Measurements from ENCODE around the gene NSDHL.

The NSDHL gene

GRCh38 chrX:152845618-152846240 lies 14.9 kb downstream of the NSDHL start:
- no peak for DNase-seq

DNA sequence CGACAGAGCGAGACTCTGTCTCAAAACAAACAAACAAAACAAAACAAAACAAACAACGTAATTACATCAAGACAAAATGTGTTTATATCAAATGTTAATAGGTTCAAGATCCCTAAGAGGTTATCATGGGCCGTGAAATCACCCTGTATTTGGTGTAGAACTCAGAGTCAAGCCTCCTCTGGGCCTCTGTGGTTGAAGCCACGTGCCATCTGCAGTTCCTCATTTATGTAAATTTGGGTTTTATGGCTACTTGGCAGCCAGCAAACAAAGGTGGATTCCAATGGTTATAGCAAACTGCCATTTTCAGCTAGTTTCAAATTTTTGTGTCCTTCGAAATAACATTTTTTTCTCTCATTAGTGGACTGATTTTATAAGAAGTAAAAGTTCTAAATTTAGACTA lies 16.4 kb downstream of the NSDHL start:
- DNase-seq: no peak

DNA sequence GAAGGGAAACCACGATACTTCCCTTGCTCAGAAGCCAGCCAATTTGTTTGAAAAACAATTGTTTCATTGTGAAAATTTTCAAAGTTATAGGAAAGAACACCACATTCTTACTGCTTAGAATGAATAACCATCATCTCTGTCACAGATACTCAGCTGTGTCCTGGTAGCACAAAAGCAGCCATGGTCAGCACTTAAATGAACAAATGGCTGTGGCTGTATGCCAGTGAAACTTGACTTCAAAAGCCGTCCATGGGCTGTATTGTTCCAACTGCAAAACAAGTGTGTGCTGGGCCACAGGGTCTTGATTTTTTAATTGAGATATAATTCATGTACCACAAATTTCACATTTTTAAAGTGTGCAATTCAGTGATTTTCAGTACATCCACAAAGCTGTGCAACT lies 19.6 kb downstream of the NSDHL start:
- DNase-seq: no peak

DNA sequence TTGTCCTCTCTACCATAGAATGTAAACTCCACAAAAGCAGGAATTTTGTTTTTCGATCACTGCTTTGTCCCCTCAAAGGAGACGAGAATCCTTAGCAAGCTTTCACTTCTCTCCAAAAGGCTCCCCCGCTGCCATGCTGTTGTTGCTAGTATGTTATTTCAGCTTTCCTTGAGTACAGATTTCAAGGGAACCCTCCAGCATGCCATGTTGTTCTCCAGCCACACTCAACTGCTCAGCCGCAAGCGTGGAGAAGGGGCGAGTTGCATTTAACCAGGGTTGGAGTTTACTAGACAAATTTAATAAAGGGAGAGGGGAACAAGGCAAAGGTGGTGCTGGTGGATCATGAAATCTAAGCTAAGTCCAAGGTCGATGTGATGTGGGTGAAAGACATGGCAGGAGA lies 23.1 kb downstream of the NSDHL start:
- DNase-seq: no peak

DNA sequence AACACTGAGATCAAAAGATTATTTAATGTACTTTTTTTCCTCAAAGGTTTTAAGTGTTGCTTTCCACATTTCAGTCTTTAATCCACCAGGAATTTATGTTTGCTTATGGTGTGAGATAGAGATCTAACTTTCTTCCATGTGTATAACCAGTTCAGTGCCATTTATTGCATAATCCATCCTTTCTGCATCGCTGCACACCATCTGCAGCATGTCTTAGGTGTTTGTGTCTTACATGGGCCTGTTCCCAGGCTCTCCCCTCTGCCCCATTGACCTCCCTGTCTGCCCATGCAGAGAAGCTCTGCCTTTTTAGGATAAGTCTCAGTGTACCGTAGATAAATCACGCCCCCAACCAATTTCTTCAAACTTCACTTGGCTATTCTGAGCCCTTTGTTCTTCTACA lies 30.3 kb downstream of the NSDHL start:
- DNase-seq: no peak

DNA sequence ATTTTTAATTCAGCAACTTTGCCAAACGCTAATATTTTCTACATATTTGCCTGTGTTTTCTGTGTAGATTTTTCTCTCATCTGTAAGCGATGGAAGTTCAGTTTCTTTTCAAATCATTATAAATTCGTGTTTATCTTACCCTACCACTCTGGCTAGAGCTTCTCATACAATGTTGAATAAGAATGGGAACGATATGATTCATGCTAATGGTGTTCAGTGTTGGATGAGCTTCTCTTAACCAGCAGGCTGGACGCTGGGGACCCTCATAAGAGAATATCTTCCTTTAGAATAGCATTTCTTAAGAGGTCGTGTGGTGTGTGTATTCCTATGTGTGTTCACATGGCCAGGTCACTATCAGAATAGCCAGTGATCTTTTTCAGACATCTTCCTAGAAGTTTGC lies 31.0 kb downstream of the NSDHL start:
- no peak for DNase-seq

DNA sequence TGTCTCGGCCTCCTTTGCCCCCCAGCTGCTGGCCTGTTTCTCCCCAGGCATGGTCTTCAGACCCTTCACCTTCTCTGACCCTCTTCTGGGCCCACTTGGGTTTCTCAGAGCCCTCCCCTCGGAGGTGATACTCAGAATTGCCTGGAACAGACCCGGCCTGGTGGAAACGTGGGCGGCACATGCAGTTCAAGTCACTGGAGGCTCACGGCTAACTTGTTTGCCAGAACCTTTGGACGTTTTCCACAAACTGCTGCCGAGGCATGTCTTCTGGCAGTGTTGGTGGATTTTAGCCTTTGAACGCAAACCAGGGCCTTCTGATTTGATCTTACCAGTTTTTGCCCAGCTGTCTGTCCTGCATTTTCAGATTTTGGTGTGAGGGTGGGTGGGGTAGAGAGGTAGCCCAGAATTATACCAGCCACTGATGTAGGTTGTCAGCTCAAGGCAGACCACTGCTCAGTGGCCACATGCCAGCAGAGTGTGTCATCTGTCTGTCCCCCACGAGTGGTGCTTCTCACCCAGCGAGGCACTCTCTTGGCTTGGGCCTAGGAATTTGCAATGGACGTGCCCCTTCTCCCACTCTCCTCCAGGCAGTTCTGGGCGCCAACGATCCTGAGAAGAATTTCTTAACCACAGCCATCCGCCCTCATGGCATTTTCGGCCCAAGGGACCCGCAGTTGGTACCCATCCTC lies 34.5 kb downstream of the NSDHL start:
- DNase-seq: no peak

DNA sequence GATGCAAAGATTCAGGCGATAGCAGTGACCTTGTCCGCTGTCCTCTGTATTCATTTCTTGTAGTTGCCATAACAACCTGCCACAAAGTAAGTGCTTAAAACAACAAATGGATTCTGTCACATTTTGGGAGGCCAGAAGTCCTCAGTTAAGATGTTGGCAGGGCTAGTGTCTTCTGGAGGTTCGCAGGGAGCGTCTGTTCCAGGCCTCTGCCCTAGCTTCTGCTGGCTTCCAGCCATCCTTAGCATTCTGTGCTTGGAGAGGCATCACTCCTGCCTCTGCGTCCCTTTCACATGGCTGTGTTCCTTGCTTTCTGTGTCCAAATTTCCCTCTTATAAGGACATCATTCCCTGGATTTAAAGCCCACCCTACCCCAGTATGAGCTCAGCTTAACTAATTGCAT lies 35.5 kb downstream of the NSDHL start:
- no peak for DNase-seq

GRCh38 chrX:152869972-152870371 lies 39.1 kb downstream of the NSDHL start:
- no peak for DNase-seq

DNA sequence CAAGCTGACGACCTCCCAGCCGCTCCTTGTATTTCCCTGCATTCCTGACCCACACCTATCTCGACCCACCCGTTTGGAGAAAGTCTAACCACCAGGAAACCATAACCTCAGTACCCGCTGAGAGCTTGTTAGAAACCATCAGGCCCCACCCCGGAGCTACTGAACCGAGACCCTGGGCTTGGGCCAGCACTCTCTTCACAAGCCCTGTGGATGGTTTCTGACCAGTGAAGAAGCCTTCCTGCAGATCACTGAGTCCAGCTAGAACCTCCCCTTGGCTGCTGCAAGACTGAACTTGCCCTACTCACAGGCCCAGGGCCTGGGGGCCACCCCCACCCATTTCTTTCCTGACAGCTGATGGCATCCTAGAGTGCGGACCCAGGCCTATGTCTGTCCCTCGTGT lies 40.4 kb downstream of the NSDHL start:
- DNase-seq: no peak

- DNase-seq: no peak
These were observed 41.7 kb downstream of the NSDHL start for GRCh38 chrX:152872522-152872921.

- no peak for DNase-seq
These were observed 42.5 kb downstream of the NSDHL start for GRCh38 chrX:152873361-152873760.

- DNase-seq: no peak
These were observed 46.3 kb downstream of the NSDHL start for GRCh38 chrX:152876931-152877840.

GRCh38 chrX:152878976-152879755 lies 48.3 kb downstream of the NSDHL start:
- no peak for DNase-seq

DNA sequence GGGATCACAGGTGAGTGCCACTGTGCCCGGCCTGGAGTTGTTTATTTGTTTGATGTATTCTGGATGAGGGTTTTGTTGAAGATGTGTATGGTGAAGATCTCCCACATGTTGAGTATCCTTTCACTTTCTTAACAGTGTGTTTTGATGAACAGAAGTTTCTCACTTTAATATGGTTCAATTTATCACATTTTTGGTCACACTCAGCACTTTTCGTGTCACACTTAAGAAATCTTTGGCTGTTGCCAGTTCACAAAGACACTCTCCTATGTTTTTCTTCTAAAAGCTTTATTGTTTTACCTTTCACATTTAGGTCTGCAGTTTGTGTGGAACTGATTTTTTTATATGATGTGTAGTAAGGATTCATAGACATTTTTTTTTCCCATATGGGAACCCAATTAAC lies 50.4 kb downstream of the NSDHL start:
- no peak for DNase-seq

- DNase-seq: no peak
These were observed 53.3 kb downstream of the NSDHL start for GRCh38 chrX:152884171-152884570.

GRCh38 chrX:152886716-152887115 lies 55.9 kb downstream of the NSDHL start:
- no peak for DNase-seq

- DNase-seq: no peak
These were observed 61.6 kb downstream of the NSDHL start for GRCh38 chrX:152892499-152892898.

GRCh38 chrX:152892999-152893891 lies 62.4 kb downstream of the NSDHL start:
- DNase-seq: no peak

GRCh38 chrX:152893980-152894610 lies 63.2 kb downstream of the NSDHL start:
- no peak for DNase-seq

GRCh38 chrX:152895121-152895520 lies 64.3 kb downstream of the NSDHL start:
- DNase-seq: no peak

All from NCI-H1417 (cell line).